HG03060 (cell line): ENCODE data around the gene DOP1B.

Experiments used
- ATAC-seq: cut with Tn5 transposase; IDR thresholded peaks from one replicate; pipeline ENCODE4 v1.9.1; 2021; ENCODE audit warnings: low read depth, moderate number of reproducible peaks; ENCODE audit not compliant: unreplicated experiment

DOP1B gene

GRCh38 chr21:36169470-36170128 is 13.0 kb downstream of the DOP1B start:
- ATAC-seq: no peak

GRCh38 chr21:36170823-36171222 is 14.2 kb downstream of the DOP1B start:
- no peak for ATAC-seq

GRCh38 chr21:36171336-36171735 is 14.7 kb downstream of the DOP1B start:
- no peak for ATAC-seq

- no peak for ATAC-seq
These were observed 15.2 kb downstream of the DOP1B start for GRCh38 chr21:36171741-36172331.

- ATAC-seq: no peak
These were observed 18.2 kb downstream of the DOP1B start for GRCh38 chr21:36174780-36175179.

- ATAC-seq: no peak
These were observed 19.3 kb downstream of the DOP1B start for GRCh38 chr21:36175771-36176565.

GRCh38 chr21:36178349-36178748 is 21.7 kb downstream of the DOP1B start:
- ATAC-seq: no peak

- no peak for ATAC-seq
These were observed 22.5 kb downstream of the DOP1B start for GRCh38 chr21:36179145-36179544.

GRCh38 chr21:36180963-36181362 is 24.3 kb downstream of the DOP1B start:
- no peak for ATAC-seq

- ATAC-seq: no peak
These were observed 26.6 kb downstream of the DOP1B start for GRCh38 chr21:36183144-36183795.

- no peak for ATAC-seq
These were observed 27.9 kb downstream of the DOP1B start for GRCh38 chr21:36184545-36184944.

- ATAC-seq: no peak
These were observed 28.9 kb downstream of the DOP1B start for GRCh38 chr21:36185523-36185922.

- no peak for ATAC-seq
These were observed 29.5 kb downstream of the DOP1B start for GRCh38 chr21:36186081-36186480.

- ATAC-seq: no peak
These were observed 30.1 kb downstream of the DOP1B start for GRCh38 chr21:36186506-36187399.

- ATAC-seq: no peak
These were observed 31.6 kb downstream of the DOP1B start for GRCh38 chr21:36188081-36188681.

- ATAC-seq: no peak
These were observed 32.3 kb downstream of the DOP1B start for GRCh38 chr21:36188937-36189336.

- no peak for ATAC-seq
These were observed 34.1 kb downstream of the DOP1B start for GRCh38 chr21:36190736-36191135.

- ATAC-seq: no peak
These were observed 36.6 kb downstream of the DOP1B start for GRCh38 chr21:36193200-36193599.

GRCh38 chr21:36194024-36194423 is 37.4 kb downstream of the DOP1B start:
- no peak for ATAC-seq

- ATAC-seq: no peak
These were observed 39.0 kb downstream of the DOP1B start for GRCh38 chr21:36195613-36196012.
